ENCODE results near the gene MEGF10.

Gene MEGF10

GRCh38 chr5:127505905-127506304, 215.3 kb downstream of the MEGF10 start:
- DNase-seq (ENCODE audit: low read depth): no peak
- TF ChIP-seq, protein P1, sequence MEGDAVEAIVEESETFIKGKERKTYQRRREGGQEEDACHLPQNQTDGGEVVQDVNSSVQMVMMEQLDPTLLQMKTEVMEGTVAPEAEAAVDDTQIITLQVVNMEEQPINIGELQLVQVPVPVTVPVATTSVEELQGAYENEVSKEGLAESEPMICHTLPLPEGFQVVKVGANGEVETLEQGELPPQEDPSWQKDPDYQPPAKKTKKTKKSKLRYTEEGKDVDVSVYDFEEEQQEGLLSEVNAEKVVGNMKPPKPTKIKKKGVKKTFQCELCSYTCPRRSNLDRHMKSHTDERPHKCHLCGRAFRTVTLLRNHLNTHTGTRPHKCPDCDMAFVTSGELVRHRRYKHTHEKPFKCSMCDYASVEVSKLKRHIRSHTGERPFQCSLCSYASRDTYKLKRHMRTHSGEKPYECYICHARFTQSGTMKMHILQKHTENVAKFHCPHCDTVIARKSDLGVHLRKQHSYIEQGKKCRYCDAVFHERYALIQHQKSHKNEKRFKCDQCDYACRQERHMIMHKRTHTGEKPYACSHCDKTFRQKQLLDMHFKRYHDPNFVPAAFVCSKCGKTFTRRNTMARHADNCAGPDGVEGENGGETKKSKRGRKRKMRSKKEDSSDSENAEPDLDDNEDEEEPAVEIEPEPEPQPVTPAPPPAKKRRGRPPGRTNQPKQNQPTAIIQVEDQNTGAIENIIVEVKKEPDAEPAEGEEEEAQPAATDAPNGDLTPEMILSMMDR (IDR thresholded peaks at IDR 0.05; ENCODE audit: low read length, missing control alignments): no peak
- no peak overlapping the region for H3K4me3 ChIP-seq (replicated peaks; ENCODE audit: low read depth, low read length)

DNA sequence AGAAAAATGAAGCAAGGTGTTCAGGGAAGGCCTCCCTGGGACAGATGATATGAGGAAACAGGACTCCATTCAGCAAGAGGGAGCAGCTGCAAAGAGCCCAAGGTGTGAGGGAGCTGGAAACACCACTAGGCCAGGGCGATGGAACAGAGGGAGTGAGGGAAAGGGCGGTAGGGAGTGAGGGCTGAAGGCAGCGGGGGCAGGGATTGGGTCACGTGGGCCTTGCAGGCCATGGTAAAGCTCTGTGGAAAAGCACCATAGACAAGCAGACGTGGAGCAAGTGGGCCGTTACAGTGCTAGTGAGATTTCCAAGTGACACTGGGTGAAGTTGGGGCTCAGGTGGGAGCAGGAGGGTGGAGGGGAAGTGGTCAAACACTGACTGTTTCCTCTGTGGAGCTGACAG, 216.0 kb downstream of the MEGF10 start:
- TF ChIP-seq, protein P1 (IDR thresholded peaks at IDR 0.05; ENCODE audit: low read length, missing control alignments): no peak
- H3K4me3 ChIP-seq (replicated peaks; ENCODE audit: low read depth, low read length): no peak overlapping the region
- no peak for DNase-seq (ENCODE audit: low read depth)

- no peak for DNase-seq (ENCODE audit: low read depth)
- TF ChIP-seq, protein P1 (IDR thresholded peaks at IDR 0.05; ENCODE audit: low read length, missing control alignments): no peak
Measured at GRCh38 chr5:127508644-127509373, 218.2 kb downstream of the MEGF10 start.

More at GRCh38 chr5:127508644-127509373, 218.2 kb downstream of the MEGF10 start:
- no peak overlapping the region for H3K4me3 ChIP-seq (replicated peaks; ENCODE audit: low read depth, low read length)
